Skeletal muscle satellite cell (primary cell): Measurements from ENCODE around the gene TEX14. TPM values are rescaled to one million over a fixed set of nuclear protein-coding genes. Genes with fewer than 3 reads are reported as not detected.

ENCODE experiments used
- H3K27me3 ChIP-seq: 2 replicates; pipeline ENCODE4 v1.7.0; 2013; ENCODE audit warnings: low read length; ENCODE audit not compliant: control insufficient read depth, insufficient read depth
- H3K36me3 ChIP-seq: 2 replicates; pipeline ENCODE4 v1.7.0; 2013; ENCODE audit warnings: mild to moderate bottlenecking, control low read depth, low read length; ENCODE audit not compliant: insufficient read depth
- H3K4me1 ChIP-seq: 2 replicates; pipeline ENCODE4 v1.7.0; 2013; ENCODE audit warnings: low read length; ENCODE audit not compliant: control insufficient read depth, insufficient read depth
- H3K4me2 ChIP-seq: 2 replicates; pipeline ENCODE4 v1.7.0; 2013; ENCODE audit warnings: mild to moderate bottlenecking, low read length
- H3K4me3 ChIP-seq: 2 replicates; pipeline ENCODE4 v1.7.0; 2013; ENCODE audit warnings: low read length
- H3K9ac ChIP-seq: 2 replicates; pipeline ENCODE4 v1.7.0; 2013; ENCODE audit warnings: mild to moderate bottlenecking, low read depth, low read length, moderate library complexity
- H3K9me3 ChIP-seq: replicated peaks from 2 replicates; pipeline ENCODE4 v1.7.0; 2013; ENCODE audit warnings: mild to moderate bottlenecking, control low read depth, low read length
- total RNA-seq: library from RNA; depleted of rRNA; stranded (reverse); fragments of >200 nt; gene quantifications from 2 replicates; pipeline ENCODE4 v1.2.3, GENCODE V29; 2012; rRNA removed

TEX14 gene, protein sequence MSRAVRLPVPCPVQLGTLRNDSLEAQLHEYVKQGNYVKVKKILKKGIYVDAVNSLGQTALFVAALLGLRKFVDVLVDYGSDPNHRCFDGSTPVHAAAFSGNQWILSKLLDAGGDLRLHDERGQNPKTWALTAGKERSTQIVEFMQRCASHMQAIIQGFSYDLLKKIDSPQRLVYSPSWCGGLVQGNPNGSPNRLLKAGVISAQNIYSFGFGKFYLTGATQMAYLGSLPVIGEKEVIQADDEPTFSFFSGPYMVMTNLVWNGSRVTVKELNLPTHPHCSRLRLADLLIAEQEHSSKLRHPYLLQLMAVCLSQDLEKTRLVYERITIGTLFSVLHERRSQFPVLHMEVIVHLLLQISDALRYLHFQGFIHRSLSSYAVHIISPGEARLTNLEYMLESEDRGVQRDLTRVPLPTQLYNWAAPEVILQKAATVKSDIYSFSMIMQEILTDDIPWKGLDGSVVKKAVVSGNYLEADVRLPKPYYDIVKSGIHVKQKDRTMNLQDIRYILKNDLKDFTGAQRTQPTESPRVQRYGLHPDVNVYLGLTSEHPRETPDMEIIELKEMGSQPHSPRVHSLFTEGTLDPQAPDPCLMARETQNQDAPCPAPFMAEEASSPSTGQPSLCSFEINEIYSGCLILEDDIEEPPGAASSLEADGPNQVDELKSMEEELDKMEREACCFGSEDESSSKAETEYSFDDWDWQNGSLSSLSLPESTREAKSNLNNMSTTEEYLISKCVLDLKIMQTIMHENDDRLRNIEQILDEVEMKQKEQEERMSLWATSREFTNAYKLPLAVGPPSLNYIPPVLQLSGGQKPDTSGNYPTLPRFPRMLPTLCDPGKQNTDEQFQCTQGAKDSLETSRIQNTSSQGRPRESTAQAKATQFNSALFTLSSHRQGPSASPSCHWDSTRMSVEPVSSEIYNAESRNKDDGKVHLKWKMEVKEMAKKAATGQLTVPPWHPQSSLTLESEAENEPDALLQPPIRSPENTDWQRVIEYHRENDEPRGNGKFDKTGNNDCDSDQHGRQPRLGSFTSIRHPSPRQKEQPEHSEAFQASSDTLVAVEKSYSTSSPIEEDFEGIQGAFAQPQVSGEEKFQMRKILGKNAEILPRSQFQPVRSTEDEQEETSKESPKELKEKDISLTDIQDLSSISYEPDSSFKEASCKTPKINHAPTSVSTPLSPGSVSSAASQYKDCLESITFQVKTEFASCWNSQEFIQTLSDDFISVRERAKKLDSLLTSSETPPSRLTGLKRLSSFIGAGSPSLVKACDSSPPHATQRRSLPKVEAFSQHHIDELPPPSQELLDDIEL (N-terminal part only)
- under 0.01 TPM in 1 of 2 replicates, not detected in the other for total RNA-seq

DNA sequence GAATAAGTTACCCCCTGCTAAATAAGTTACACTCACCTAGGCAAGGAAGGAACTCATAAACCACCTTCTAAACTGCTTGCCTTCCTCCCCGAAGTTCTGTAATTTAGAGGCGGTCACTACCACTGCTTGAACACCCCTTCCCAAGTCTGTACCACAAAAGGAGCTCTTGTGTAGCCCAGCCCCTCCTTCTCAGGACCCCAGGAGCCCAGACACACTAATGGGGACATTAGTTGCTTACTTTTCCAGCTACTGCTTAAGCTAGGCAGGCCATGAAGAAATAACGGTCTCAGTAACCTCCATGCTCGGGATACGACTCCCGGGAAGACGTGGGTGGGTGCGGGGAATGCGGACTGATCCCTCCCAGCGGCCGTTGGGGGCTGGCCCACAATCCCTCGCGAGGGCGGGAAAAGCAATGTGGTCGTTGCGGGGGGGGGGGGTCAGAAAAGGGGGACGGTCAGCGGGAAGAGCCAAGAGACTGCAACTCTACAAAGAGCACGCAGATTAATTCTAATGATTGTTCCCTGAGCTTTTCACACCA, at the start of gene TEX14:
TSS of gene TEX14 (minus strand) at position 345 of the 538 bp plus-strand sequence. CDS start 40,044 bp downstream, outside the sequence.
- peak within 1 kb of the TSS; percentile 82 for H3K9ac ChIP-seq
- no peaks in the 10 kb centered on the region for H3K27me3 ChIP-seq
- peak within 1 kb of the TSS; percentile 89 for H3K4me2 ChIP-seq
- no peaks in the 10 kb centered on the region for H3K36me3 ChIP-seq
- H3K9me3 ChIP-seq = no peaks in the 10 kb centered on the region
- peak within 1 kb of the TSS; percentile 81 for H3K4me3 ChIP-seq
- peaks cover 15% of the 10 kb centered on the region for H3K4me1 ChIP-seq

DNA sequence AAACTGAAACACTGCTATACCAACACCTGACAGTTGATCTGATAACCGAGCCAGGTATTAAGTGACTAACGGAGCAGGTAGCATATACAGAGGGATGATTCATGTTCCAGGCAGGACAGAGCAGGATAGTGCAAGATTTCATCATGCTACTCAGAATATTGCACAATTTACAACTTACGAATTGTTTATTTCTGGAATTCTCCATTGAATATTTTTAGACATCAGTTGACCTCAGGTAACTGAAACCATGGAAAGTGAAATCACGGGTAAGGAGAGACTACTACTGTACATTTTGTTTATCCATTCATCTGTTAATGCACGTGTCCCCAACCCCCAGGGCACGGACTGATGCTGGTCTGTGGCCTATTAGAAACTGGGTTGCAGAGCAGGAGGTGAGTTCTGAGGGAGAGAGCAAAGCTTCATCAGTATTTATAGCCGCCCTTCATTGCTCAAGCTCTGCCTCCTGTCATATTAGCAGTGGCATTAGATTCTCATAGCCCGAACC, 49.3 kb upstream of the TEX14 start:
- H3K36me3 ChIP-seq = no peaks in the 10 kb centered on the region
- H3K4me2 ChIP-seq = no peak overlapping the region
- H3K4me1 ChIP-seq = no peaks in the 10 kb centered on the region
- H3K4me3 ChIP-seq = no peak overlapping the region
- no peaks in the 10 kb centered on the region for H3K9me3 ChIP-seq
- H3K27me3 ChIP-seq = no peaks in the 10 kb centered on the region
- H3K9ac ChIP-seq = no peak overlapping the region

DNA sequence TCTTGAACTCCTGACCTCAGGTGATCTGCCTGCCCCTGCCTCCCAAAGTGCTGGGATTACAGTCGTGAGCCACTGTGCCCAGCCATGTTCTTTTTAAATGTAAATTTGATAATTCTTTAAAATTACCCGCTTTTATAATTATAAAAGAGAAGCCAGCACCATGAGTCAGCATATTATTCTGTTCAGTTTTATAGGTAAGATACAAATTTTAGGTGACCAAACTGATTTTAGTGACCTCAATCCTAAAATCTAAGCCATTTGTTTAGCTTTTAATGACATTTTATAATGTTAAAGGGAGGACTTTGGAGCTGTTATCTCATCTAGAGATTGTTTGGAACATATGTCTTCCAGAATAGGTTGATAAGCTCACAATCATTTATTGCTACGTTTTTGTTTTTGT, 43.0 kb upstream of the TEX14 start:
- Histone ChIP-seq H3K4me2 (no peak overlapping the region), H3K36me3 (no peaks in the 10 kb centered on the region), H3K9me3 (no peaks in the 10 kb centered on the region), H3K4me3 (no peak overlapping the region), H3K4me1 (no peaks in the 10 kb centered on the region), H3K9ac (no peak overlapping the region), H3K27me3 (no peaks in the 10 kb centered on the region)

DNA sequence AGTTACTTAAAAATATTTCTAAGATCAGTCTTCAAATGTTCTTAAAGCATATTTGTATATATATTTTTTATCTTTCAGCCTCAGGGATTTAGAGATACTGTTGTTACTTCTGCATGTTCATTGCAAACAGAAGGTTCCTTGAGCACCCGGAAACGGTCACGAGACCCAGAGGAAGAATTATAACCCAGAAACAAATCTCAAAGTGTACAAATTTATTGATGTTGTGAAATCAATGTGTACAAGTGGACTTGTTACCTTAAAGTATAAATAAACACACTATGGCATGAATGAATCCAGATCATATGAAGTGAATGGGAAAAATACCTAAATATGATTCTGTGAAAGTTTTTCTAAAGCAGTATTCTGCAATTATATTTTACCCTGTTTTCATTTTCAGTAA, 42.2 kb upstream of the TEX14 start:
- Histone ChIP-seq H3K9ac (no peak overlapping the region), H3K27me3 (no peaks in the 10 kb centered on the region), H3K4me1 (no peaks in the 10 kb centered on the region), H3K4me2 (no peak overlapping the region), H3K36me3 (no peaks in the 10 kb centered on the region), H3K9me3 (no peaks in the 10 kb centered on the region), H3K4me3 (no peak overlapping the region)

DNA sequence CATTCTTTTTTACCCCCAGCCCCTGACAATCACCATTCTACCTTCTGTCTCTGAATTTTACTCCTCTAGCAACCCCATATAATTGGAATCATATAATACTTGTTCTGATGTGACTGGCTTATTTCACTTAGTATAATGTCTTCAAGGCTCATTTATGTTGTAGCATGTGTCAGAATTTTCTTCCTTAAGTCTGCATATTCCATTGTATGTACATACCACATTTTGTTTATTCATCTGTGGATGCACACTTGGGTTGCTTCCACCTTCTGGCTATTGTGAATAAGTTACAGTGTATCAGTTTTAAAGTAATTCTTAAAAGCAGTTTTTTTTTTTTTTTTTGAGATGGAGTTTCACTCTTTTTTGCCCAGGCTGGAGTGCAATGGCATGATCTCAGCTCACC, 39.1 kb upstream of the TEX14 start:
- Histone ChIP-seq H3K4me2 (no peak overlapping the region), H3K9me3 (no peaks in the 10 kb centered on the region), H3K4me1 (no peaks in the 10 kb centered on the region), H3K9ac (no peak overlapping the region), H3K27me3 (no peaks in the 10 kb centered on the region), H3K36me3 (no peaks in the 10 kb centered on the region), H3K4me3 (no peak overlapping the region)

DNA sequence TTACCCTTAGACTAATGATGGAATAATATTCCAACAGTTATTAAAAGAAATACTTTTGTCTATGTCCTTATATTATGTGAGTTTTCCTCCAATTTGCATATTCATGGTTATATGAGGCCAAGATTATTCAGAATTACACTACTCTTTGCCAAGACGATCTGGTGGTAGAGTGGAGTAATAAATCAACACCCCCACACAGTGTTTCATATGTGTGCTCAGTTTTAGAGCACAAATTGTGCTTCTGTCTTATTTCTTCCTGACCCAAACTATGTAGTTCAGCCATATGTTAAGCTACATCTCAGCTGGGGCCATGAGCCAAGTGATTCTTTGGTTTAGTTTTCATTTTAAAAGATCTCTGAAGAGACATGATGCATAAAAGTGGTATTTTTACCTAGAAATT, 37.0 kb upstream of the TEX14 start:
- Histone ChIP-seq H3K4me1 (no peaks in the 10 kb centered on the region), H3K9ac (no peak overlapping the region), H3K36me3 (no peaks in the 10 kb centered on the region)

DNA sequence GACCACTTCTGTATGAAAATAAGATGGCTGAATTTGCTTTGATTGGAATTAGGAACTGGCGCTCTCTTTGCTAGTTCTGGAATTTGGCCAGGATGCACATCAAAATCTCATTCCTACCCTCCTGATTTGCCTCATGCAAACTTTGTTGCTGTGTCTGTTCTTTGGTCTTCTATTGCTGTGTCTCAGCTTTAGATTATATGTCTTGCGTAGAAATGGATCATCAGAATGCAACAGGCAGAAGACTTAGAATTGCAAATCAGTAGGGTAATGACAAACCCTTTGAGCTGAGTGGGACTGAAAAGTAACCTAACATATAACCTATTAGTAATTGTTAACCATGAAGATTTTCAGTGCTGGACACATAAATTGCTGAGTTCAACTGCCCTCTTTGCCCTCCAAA, 30.9 kb upstream of the TEX14 start:
- Histone ChIP-seq H3K9ac (no peak overlapping the region), H3K4me1 (no peaks in the 10 kb centered on the region), H3K4me3 (no peak overlapping the region), H3K27me3 (no peaks in the 10 kb centered on the region), H3K36me3 (no peaks in the 10 kb centered on the region), H3K9me3 (no peaks in the 10 kb centered on the region), H3K4me2 (no peak overlapping the region)

More for the DNA sequence above, 37.0 kb upstream of the TEX14 start:
- Histone ChIP-seq H3K27me3 (no peaks in the 10 kb centered on the region), H3K4me2 (no peak overlapping the region), H3K4me3 (no peak overlapping the region), H3K9me3 (no peaks in the 10 kb centered on the region)

DNA sequence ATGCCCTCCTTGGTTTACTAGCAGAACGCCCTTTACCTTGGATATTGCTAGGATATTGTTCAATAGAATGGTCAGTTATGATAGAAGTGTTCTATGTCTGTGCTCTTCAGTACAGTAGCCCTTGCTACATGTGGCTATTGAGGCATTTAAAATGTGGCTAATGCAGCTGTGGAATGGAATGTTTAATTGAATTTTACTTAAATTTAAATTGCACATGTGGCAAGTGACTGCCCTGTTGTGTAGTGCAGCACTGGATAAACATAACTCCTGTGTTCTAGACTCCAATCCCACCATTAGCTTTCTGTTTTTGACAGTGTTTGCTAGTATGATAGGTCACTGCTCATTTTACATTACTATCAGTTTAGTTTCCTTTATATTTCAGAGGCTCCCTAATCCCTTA, 30.4 kb upstream of the TEX14 start:
- Histone ChIP-seq H3K9me3 (no peaks in the 10 kb centered on the region), H3K27me3 (no peaks in the 10 kb centered on the region), H3K4me1 (no peaks in the 10 kb centered on the region), H3K4me2 (no peak overlapping the region), H3K9ac (no peak overlapping the region), H3K36me3 (no peaks in the 10 kb centered on the region), H3K4me3 (no peak overlapping the region)

DNA sequence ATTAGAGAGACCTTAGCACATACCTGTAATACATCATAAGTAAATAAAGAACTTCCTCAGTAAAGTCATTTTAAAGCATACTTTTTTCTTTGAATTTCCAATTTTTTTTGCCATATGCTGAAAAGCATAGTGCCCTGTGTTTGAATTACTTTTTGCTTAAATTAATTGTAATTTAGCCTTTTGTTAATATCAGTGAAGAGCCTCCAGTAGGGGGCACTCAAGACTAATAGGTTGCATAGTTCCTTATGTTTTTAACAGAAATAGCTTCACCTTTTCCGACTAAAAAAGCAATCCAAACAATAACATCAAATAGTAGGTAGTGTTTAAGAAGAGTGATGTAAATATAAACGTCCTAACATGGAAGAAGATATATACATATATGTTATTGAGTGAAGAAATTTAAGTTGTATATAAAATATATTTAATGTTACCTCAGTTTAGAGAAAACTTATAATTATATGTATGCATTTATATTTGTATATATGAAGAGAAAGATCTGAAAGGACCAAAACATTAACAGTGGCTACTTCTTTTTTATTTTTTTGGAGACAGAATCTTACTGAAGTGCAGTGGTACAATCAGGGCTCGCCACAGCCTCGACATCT, 19.2 kb upstream of the TEX14 start:
- Histone ChIP-seq H3K27me3 (no peaks in the 10 kb centered on the region), H3K9ac (no peak overlapping the region), H3K4me3 (no peak overlapping the region), H3K4me2 (no peak overlapping the region), H3K9me3 (no peaks in the 10 kb centered on the region), H3K4me1 (no peaks in the 10 kb centered on the region), H3K36me3 (peaks cover 5% of the 10 kb centered on the region)

DNA sequence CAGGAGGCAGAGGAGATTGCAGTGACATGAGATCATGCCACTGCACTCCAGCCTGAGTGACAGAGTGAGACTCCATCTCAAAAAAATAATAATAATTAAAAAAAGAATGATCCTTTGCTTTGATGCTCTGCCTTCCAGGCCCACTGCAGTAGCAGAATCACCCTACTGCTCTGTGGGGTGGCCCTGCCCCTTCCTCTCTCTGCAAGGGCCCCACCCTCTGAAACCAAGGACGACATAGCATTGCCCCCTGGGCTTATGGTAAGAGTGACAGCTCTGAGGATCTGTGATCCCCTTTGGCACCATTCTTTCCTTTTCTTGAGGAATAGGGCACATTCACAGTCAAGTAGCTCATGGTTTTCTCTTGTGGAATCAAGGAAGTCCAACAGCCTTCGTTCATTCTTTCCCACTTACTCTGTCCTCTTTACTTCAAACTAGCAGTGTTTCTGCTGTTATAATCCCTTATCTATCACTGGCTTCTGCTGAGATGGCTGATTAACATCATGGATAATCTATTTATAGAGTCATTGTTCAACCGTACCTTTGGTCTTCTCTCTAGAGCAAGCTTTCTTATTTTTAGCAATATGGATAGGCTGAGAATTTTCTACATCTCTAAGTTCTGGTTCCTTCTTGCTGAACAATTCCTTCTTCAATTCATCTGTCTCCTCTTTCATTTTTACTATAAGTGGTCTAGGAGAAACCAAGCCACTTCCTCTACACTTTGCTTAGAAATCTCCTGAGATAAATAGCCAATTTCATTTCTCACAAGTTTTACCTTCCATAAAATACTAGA, 14.7 kb upstream of the TEX14 start:
- Histone ChIP-seq H3K36me3 (peaks cover 5% of the 10 kb centered on the region), H3K4me2 (no peak overlapping the region), H3K9ac (no peak overlapping the region), H3K4me1 (peaks cover 4% of the 10 kb centered on the region), H3K27me3 (no peaks in the 10 kb centered on the region), H3K4me3 (no peak overlapping the region), H3K9me3 (no peaks in the 10 kb centered on the region)
